Measurements from ENCODE around the gene MUC15. TPM values are rescaled to one million over a fixed set of nuclear protein-coding genes. Genes with fewer than 3 reads are reported as not detected.

The MUC15 gene
- total and polyA plus RNA-seq, 2 donors (not counting 3 experiments of a cell fraction or from before 2014, with no cell fraction given): not detected

DNA sequence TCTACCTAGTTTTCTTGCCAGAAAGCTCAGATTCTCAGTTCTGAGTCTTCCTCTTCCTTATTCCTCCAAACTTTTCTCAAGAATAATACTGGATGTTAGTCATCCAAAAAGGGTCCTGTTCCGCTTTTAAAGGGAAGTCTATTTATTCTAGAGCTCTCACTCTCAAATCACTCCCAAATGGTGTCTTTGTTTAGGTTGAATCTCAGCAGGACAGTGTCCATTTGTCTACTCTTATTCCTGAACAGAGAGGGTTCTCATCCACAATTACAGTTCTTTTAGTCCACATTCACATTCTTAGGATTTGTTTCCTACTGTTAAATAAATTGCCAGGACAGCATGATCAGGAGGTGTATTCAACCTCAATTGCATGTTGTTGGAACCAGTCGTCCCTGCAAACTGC is 61.3 kb downstream of the MUC15 start:
- Histone ChIP-seq H4K20me1 (replicated peaks; ENCODE audit: control insufficient read depth, extremely low read depth, insufficient read depth, low read length) (no peaks in the 10 kb centered on the region), H3K27ac (ENCODE audit: insufficient read depth, low read depth, low read length) (no peak overlapping the region), H3K79me2 (ENCODE audit: control insufficient read depth, insufficient read depth, low read length) (no peaks in the 10 kb centered on the region), H3K4me2 (ENCODE audit: insufficient read depth, low read length) (no peak overlapping the region), H3K9me1 (replicated peaks; ENCODE audit: control insufficient read depth, extremely low read depth, insufficient read depth, low read length) (no peaks in the 10 kb centered on the region), H3K4me3 (replicated peaks in 1 of 3; ENCODE audit: insufficient read depth in 1 of 3, low read depth in 1 of 3, low read length in 3 of 3) (no peak overlapping the region), H3K36me3 (ENCODE audit: control insufficient read depth in 2 of 2, extremely low read depth in 1 of 2, insufficient read depth in 2 of 2, low read length in 2 of 2) (no peaks in the 10 kb centered on the region), H2AFZ (ENCODE audit: low read depth, low read length) (no peak overlapping the region), H3K9me3 (replicated peaks; ENCODE audit: control insufficient read depth, insufficient read depth, low read length) (no peaks in the 10 kb centered on the region), H3K4me1 (ENCODE audit: control insufficient read depth, extremely low read depth, insufficient read depth, low read length) (no peaks in the 10 kb centered on the region), H3K9ac (replicated peaks; ENCODE audit: extremely low read depth, insufficient read depth, low read length) (no peak overlapping the region), H3K27me3 (ENCODE audit: control insufficient read depth in 2 of 2, insufficient read depth in 2 of 2, low read length in 2 of 2) (no peaks in the 10 kb centered on the region)
- intact Hi-C loops (cut with micrococcal nuclease): no loop called here
- no peak for TF ChIP-seq MAX (IDR thresholded peaks at IDR 0.05; ENCODE audit: insufficient read depth, insufficient read length)
- no peak for TF ChIP-seq GATA2 (IDR thresholded peaks at IDR 0.05; ENCODE audit: insufficient read depth, insufficient read length, low read depth, low read length)
- no peak for TF ChIP-seq MYC (IDR thresholded peaks at IDR 0.05; ENCODE audit: low read depth, low read length)
- no peak for TF ChIP-seq CTCF (IDR thresholded peaks at IDR 0.05; ENCODE audit: extremely low read depth in 1 of 2, insufficient read depth in 1 of 2, low read depth in 1 of 2, low read length in 2 of 2)
- dilution Hi-C loops (cut with MboI; ENCODE audit: extremely low pct_ligation_motif_present, low sequenced_read_pairs): no loop called here
- POLR2A ChIA-PET: no interaction called here
- FAIRE-seq (no peak), DNase-seq (ENCODE audit: low read depth, low spot score) (no peak)
- BruUV-seq (replicated peaks): no TSS peak
- CTCF ChIA-PET: no interaction called here

DNA sequence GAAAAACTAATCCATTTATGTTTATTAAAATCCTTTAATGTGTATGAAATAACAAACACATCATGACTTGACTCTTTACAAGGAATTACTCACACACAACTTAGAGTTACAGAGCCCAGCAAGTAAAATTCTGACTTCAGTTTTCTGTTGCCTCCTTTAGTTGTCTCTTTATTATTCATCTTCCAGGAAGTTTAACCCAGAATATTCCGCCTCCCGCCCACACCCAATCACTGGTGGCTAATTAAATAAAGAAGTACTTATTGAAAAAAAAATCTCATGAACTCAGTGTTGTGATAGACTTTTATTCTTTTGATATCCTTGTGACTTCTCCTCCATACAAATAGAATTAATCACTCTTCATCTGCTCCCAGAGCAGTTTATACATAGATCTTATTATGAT is 61.9 kb downstream of the MUC15 start:
- H2AFZ ChIP-seq (ENCODE audit: low read depth, low read length): no peak overlapping the region
- FAIRE-seq (no peak), DNase-seq (ENCODE audit: low read depth, low spot score) (no peak)
- H3K36me3 ChIP-seq (ENCODE audit: control insufficient read depth in 2 of 2, extremely low read depth in 1 of 2, insufficient read depth in 2 of 2, low read length in 2 of 2): no peaks in the 10 kb centered on the region
- H3K4me3 ChIP-seq (replicated peaks in 1 of 3; ENCODE audit: insufficient read depth in 1 of 3, low read depth in 1 of 3, low read length in 3 of 3): no peak overlapping the region
- TF ChIP-seq JUN (IDR thresholded peaks at IDR 0.05; ENCODE audit: borderline replicate concordance, insufficient read depth, insufficient read length, low read depth): no peak
- no peak for TF ChIP-seq EZH2 (IDR thresholded peaks at IDR 0.05; ENCODE audit: borderline replicate concordance, low read depth, low read length, severe bottlenecking)
- TF ChIP-seq GATA2 (IDR thresholded peaks at IDR 0.05; ENCODE audit: insufficient read depth, insufficient read length, low read depth, low read length): no peak
- TF ChIP-seq MAX (IDR thresholded peaks at IDR 0.05; ENCODE audit: insufficient read depth, insufficient read length): no peak
- no peak for TF ChIP-seq POLR2AphosphoS5 (IDR thresholded peaks at IDR 0.05; ENCODE audit: insufficient read depth, low read depth, low read length)
- no peak for TF ChIP-seq MYC (IDR thresholded peaks at IDR 0.05; ENCODE audit: low read depth, low read length)
- no peak for TF ChIP-seq CTCF (IDR thresholded peaks at IDR 0.05; ENCODE audit: extremely low read depth in 1 of 2, insufficient read depth in 1 of 2, low read depth in 1 of 2, low read length in 2 of 2)
- TF ChIP-seq POLR2A (IDR thresholded peaks at IDR 0.05; ENCODE audit: low read depth, low read length): no peak
- TF ChIP-seq FOS (IDR thresholded peaks at IDR 0.05; ENCODE audit: borderline replicate concordance, insufficient read depth, low read length): no peak
- H3K79me2 ChIP-seq (ENCODE audit: control insufficient read depth, insufficient read depth, low read length): no peaks in the 10 kb centered on the region
- no peak overlapping the region for H3K27ac ChIP-seq (ENCODE audit: insufficient read depth, low read depth, low read length)
- no peaks in the 10 kb centered on the region for H4K20me1 ChIP-seq (replicated peaks; ENCODE audit: control insufficient read depth, extremely low read depth, insufficient read depth, low read length)
- H3K9ac ChIP-seq (replicated peaks; ENCODE audit: extremely low read depth, insufficient read depth, low read length): no peak overlapping the region
- no peaks in the 10 kb centered on the region for H3K27me3 ChIP-seq (ENCODE audit: control insufficient read depth in 2 of 2, insufficient read depth in 2 of 2, low read length in 2 of 2)
- no peaks in the 10 kb centered on the region for H3K4me1 ChIP-seq (ENCODE audit: control insufficient read depth, extremely low read depth, insufficient read depth, low read length)
- no peaks in the 10 kb centered on the region for H3K9me3 ChIP-seq (replicated peaks; ENCODE audit: control insufficient read depth, insufficient read depth, low read length)
- H3K4me2 ChIP-seq (ENCODE audit: insufficient read depth, low read length): no peak overlapping the region
- intact Hi-C loops (cut with micrococcal nuclease): no loop called here
- dilution Hi-C loops (cut with MboI; ENCODE audit: extremely low pct_ligation_motif_present, low sequenced_read_pairs): no loop called here
- no TSS peak for BruUV-seq (replicated peaks)
- ChIA-PET POLR2A (no interaction called here), CTCF (interaction anchor here (0.7 kb wide), 1 partner anchor 62 kb away, joined by 3 read pairs; no protein-coding TSS in a partner anchor)
- H3K9me1 ChIP-seq (replicated peaks; ENCODE audit: control insufficient read depth, extremely low read depth, insufficient read depth, low read length): no peaks in the 10 kb centered on the region

Measured in endothelial cell of umbilical vein (primary cell).